Right renal pelvis (tissue), 4 donors: ENCODE results near the gene STX16. TPM values are rescaled to one million over a fixed set of nuclear protein-coding genes. Genes with fewer than 3 reads are reported as not detected.

ENCODE experiments used
- DNase-seq, 4 donors: peaks; one replicate each; pipeline ENCODE4 v3.0.0-alpha.2; 2013; ENCODE audit warnings: low read depth in 4 of 4, low spot score in 3 of 4, missing footprints in 1 of 4
- polyA plus RNA-seq, 4 donors: library from polyadenylated mRNA; unstranded; fragments of 120-200 nt; gene quantifications; one replicate each; pipeline ENCODE4 v1.2.1, GENCODE V29; 2013; ENCODE audit not compliant: insufficient read length in 4 of 4

The STX16 gene
- polyA plus RNA-seq, 4 donors = 49.7 to 66.0 (median 54.6) TPM

- DNase-seq = peak in 2 of 4 donors; percentile 54 to 61
Measured at GRCh38 chr20:58651946-58652605, 993 bp downstream of the STX16 start.

GRCh38 chr20:58652606-58653294 lies 1.7 kb downstream of the STX16 start:
- no peak for DNase-seq

DNA sequence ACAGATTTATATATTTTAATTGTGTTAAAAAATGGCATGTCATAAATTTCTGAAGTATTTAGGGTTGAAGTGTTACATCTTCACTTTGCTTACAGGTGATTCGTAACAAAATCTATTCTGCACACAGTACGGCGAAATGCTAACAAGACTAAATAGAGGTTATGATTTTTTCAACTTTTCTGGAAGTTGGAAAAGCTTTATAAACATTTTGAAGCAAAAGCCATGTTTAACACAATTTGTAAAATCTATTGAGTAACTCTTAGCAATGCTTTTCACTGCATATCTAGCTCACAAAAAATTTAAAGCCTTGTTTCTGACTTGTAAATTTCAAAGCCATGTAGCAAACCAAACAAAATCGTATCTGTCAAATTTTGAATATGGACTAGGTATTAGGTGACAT lies 3.3 kb downstream of the STX16 start:
- DNase-seq = no peak

GRCh38 chr20:58655328-58656107 lies 4.4 kb downstream of the STX16 start:
- no peak for DNase-seq

DNA sequence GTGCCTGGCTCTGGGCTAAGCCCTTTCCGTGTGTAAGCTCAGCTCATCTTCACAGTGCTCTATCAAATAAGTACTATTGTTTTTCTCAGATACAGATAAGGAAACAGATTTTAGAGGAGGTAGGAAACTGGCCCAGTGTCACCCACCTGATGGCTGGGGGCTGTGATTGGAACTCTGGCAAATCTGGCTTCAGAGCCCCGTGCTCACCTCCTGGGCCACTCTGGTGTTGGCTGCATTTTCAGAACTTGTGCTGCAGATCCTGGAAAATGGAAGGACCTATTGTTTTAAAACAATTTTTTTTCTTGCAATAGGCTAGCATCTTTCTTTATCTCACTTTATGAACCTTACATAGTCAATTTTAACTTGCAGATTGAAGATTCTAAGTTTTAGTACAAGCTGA lies 5.7 kb downstream of the STX16 start:
- DNase-seq = no peak

DNA sequence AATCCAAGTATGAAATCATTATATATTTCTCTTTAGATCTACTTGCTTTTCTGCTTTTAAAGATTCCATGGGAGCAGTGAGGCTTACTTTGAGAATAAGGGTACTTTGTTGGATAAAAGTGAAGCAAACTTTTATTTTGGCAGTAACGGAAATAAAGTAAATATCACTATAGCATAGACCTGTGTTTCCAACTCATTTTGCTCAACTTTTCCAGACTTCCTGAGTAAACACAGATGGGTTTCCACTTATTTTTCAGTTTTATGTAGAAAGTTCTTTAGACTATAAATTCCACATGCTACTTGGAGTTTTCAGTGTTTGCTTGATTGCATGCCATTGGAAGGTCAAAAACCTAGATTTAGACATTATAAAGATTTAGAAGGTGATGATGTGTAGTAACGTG lies 6.2 kb downstream of the STX16 start:
- DNase-seq = no peak

- no peak for DNase-seq
Measured at GRCh38 chr20:58657986-58658385, 6.9 kb downstream of the STX16 start.

GRCh38 chr20:58658760-58659159 lies 7.7 kb downstream of the STX16 start:
- no peak for DNase-seq

- DNase-seq = no peak
Measured at GRCh38 chr20:58659841-58660240, 8.8 kb downstream of the STX16 start.

GRCh38 chr20:58660855-58661597 lies 9.9 kb downstream of the STX16 start:
- no peak for DNase-seq

- DNase-seq = no peak
Measured at GRCh38 chr20:58661598-58662473, 10.8 kb downstream of the STX16 start.

DNA sequence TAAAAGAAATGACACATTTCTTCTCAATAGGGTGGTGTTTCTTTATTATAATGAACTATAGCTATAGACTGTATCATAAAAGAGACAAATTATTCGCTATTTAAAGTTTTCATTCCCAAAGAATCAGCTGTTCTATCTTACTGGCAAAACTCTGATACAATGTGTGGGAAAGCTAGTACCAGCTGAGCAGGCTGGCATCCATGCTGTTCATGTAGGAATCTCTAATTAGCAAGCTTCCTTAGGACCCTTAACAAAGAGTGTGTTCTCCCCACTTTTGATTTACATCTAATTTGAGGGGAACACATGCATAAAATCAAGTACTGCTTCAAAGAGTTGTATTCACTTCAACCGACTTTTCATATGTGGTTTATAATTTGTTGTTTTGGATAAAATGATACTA lies 13.2 kb downstream of the STX16 start:
- no peak for DNase-seq

GRCh38 chr20:58664883-58665282 lies 13.8 kb downstream of the STX16 start:
- no peak for DNase-seq

- no peak for DNase-seq
Measured at GRCh38 chr20:58665606-58666005, 14.5 kb downstream of the STX16 start.

DNA sequence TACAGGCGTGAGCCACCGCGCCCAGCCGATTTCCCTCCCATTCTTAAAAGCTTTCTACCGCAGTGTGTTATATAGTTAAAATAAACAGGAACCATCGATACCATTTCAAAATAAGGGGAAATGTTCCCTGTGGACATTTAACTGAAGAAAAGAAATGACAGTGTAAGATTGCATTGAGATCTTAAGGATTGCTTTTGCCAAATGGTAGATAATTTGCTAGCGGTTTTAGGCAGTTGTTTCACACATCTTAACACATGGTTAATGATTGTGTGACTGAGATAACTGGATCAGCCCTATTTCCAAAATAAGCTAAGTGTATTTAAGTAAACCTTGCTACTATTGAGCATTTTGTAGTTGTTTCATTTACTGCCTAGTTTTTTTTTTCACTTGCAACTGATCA lies 15.6 kb downstream of the STX16 start:
- no peak for DNase-seq

- no peak for DNase-seq
Measured at GRCh38 chr20:58667975-58668374, 16.9 kb downstream of the STX16 start.

GRCh38 chr20:58668901-58669286 lies 17.8 kb downstream of the STX16 start:
- no peak for DNase-seq

GRCh38 chr20:58669287-58670006 lies 18.4 kb downstream of the STX16 start:
- no peak for DNase-seq

DNA sequence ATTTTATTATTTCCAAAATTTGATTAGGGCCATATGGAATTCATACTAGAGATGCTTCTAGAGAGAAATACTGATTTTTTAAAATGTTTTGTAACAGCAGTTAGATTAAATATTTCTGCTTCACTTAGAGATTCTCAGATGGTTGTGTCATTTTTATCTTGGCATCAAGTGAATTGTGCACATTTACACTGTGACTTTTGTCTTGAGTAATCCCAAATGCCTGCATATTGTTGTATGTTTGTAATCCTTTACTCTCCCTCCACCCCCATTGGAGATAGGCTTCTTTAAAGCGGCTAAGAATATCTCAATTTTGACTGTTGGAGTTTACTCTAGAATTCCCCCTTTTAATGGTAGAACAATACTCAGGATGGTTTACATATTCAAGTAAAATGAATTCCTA lies 19.0 kb downstream of the STX16 start:
- no peak for DNase-seq
